AG08396 (cell line): ENCODE data around the gene EIPR1.

Experiments used
- DNase-seq: peaks from one replicate; pipeline ENCODE4 v3.0.0; 2012; ENCODE audit warnings: low spot score, mixed read lengths

Gene EIPR1

GRCh38 chr2:3324036-3324386, 53.6 kb downstream of the EIPR1 start:
- DNase-seq = no peak

GRCh38 chr2:3323360-3324035, 54.1 kb downstream of the EIPR1 start:
- no peak for DNase-seq

GRCh38 chr2:3322311-3322970, 55.2 kb downstream of the EIPR1 start:
- DNase-seq = no peak

GRCh38 chr2:3321825-3322224, 55.8 kb downstream of the EIPR1 start:
- no peak for DNase-seq

- no peak for DNase-seq
These were observed 56.6 kb downstream of the EIPR1 start for GRCh38 chr2:3320910-3321605.

- no peak for DNase-seq
These were observed 57.7 kb downstream of the EIPR1 start for GRCh38 chr2:3319745-3320566.

- DNase-seq = no peak
These were observed 58.5 kb downstream of the EIPR1 start for GRCh38 chr2:3319134-3319533.

- DNase-seq = no peak
These were observed 59.6 kb downstream of the EIPR1 start for GRCh38 chr2:3317871-3318590.

GRCh38 chr2:3317277-3317685, 60.3 kb downstream of the EIPR1 start:
- no peak for DNase-seq

- DNase-seq = no peak
These were observed 61.0 kb downstream of the EIPR1 start for GRCh38 chr2:3316456-3317276.

- DNase-seq = no peak
These were observed 63.0 kb downstream of the EIPR1 start for GRCh38 chr2:3314626-3315025.

- no peak for DNase-seq
These were observed 63.7 kb downstream of the EIPR1 start for GRCh38 chr2:3313781-3314375.

GRCh38 chr2:3312576-3313345, 64.9 kb downstream of the EIPR1 start:
- DNase-seq = no peak

- DNase-seq = no peak
These were observed 66.0 kb downstream of the EIPR1 start for GRCh38 chr2:3311601-3312000.

GRCh38 chr2:3309496-3310355, 67.9 kb downstream of the EIPR1 start:
- no peak for DNase-seq

GRCh38 chr2:3307901-3308300, 69.7 kb downstream of the EIPR1 start:
- no peak for DNase-seq

- no peak for DNase-seq
These were observed 70.4 kb downstream of the EIPR1 start for GRCh38 chr2:3307236-3307635.

- no peak for DNase-seq
These were observed 71.7 kb downstream of the EIPR1 start for GRCh38 chr2:3305952-3306351.

GRCh38 chr2:3305431-3305830, 72.2 kb downstream of the EIPR1 start:
- DNase-seq = no peak
